ENCODE measurements around the gene KPNA2. TPM values are rescaled to one million over a fixed set of nuclear protein-coding genes. Genes with fewer than 3 reads are reported as not detected.
"Not testable (repeated sequence)": the region's sequence is repeated elsewhere in the genome, so short reads cannot be mapped to it uniquely, and the experiment has no call there.

The KPNA2 gene
- polyA plus RNA-seq, 1 donor from 2014 or later: 81.2 TPM

- no peaks in the 10 kb centered on the region for H3K79me2 ChIP-seq (replicated peaks; ENCODE audit: insufficient read depth, low read length)
- H3K27ac ChIP-seq (ENCODE audit: low read length): no peak overlapping the region
- H3K4me2 ChIP-seq (ENCODE audit: low read length): no peak overlapping the region
- H2AFZ ChIP-seq (ENCODE audit: low read depth, low read length): no peak overlapping the region
- no peaks in the 10 kb centered on the region for H3K36me3 ChIP-seq (ENCODE audit: insufficient read depth, low read length)
- no peaks in the 10 kb centered on the region for H4K20me1 ChIP-seq (ENCODE audit: insufficient read depth)
- no peaks in the 10 kb centered on the region for H3K9me2 ChIP-seq (ENCODE audit: insufficient read depth, low read length)
- H3K4me3 ChIP-seq (ENCODE audit: low read length): no peak overlapping the region
- no peaks in the 10 kb centered on the region for H3K9me3 ChIP-seq (ENCODE audit: low read length)
- no peaks in the 10 kb centered on the region for H3K27me3 ChIP-seq (ENCODE audit: insufficient read depth, low read depth, low read length)
- no peaks in the 10 kb centered on the region for H3F3A ChIP-seq (ENCODE audit: insufficient read depth, low read length, poor library complexity, severe bottlenecking)
- H3K9ac ChIP-seq (ENCODE audit: low read length): no peak overlapping the region
- TF ChIP-seq CTCF (IDR thresholded peaks at IDR 0.05; ENCODE audit: poor library complexity, severe bottlenecking) (no peak), SMC3 (conservative IDR thresholded peaks at IDR 0.05; ENCODE audit: poor library complexity) (no peak), RAD21 (conservative IDR thresholded peaks at IDR 0.05) (no peak), MXI1 (conservative IDR thresholded peaks at IDR 0.05; ENCODE audit: poor library complexity, severe bottlenecking) (no peak), TAF1 (IDR thresholded peaks at IDR 0.05; ENCODE audit: low read depth) (no peak), REST (IDR thresholded peaks at IDR 0.05; ENCODE audit: borderline replicate concordance) (no peak), EZH2 (IDR thresholded peaks at IDR 0.05; ENCODE audit: borderline replicate concordance, insufficient read depth, low read length, poor library complexity, severe bottlenecking) (no peak), POLR2AphosphoS5 (IDR thresholded peaks at IDR 0.05) (no peak), EP300 (conservative IDR thresholded peaks at IDR 0.05; ENCODE audit: poor library complexity, severe bottlenecking) (no peak)
Measured at GRCh38 chr17:68047153-68047846, 11.8 kb downstream of the KPNA2 start.

GRCh38 chr17:68047890-68048542 lies 12.5 kb downstream of the KPNA2 start:
- not testable (repeated sequence) for H3K9ac ChIP-seq (ENCODE audit: low read length); H3K79me2 ChIP-seq (replicated peaks; ENCODE audit: insufficient read depth, low read length); H3K9me3 ChIP-seq (ENCODE audit: low read length); H3K4me3 ChIP-seq (ENCODE audit: low read length); H3K4me2 ChIP-seq (ENCODE audit: low read length); H4K20me1 ChIP-seq (ENCODE audit: insufficient read depth); H2AFZ ChIP-seq (ENCODE audit: low read depth, low read length); H3F3A ChIP-seq (ENCODE audit: insufficient read depth, low read length, poor library complexity, severe bottlenecking); H3K36me3 ChIP-seq (ENCODE audit: insufficient read depth, low read length); H3K27me3 ChIP-seq (ENCODE audit: insufficient read depth, low read depth, low read length); H3K9me2 ChIP-seq (ENCODE audit: insufficient read depth, low read length); H3K27ac ChIP-seq (ENCODE audit: low read length)
